Osteoblast (primary cell): ENCODE measurements around the gene ELAVL3. TPM values are rescaled to one million over a fixed set of nuclear protein-coding genes. Genes with fewer than 3 reads are reported as not detected.
A peak's percentile ranks its signal among the peaks of the same experiment; 100 is the strongest.

Source experiments
- DNase-seq: peaks from one replicate; pipeline ENCODE4 v3.0.0; 2011; ENCODE audit warnings: low spot score, mixed read lengths; ENCODE audit not compliant: insufficient read length; ENCODE audit errors: missing footprints
- H2AFZ ChIP-seq: 2 replicates; pipeline ENCODE4 v1.6.0; 2011; ENCODE audit warnings: mild to moderate bottlenecking, low read length
- H3K27ac ChIP-seq: 2 replicates; pipeline ENCODE4 v1.5.1; 2011; ENCODE audit warnings: mild to moderate bottlenecking, low read depth, low read length, moderate library complexity
- H3K27me3 ChIP-seq: 2 replicates; pipeline ENCODE4 v1.6.0; 2012; ENCODE audit warnings: mild to moderate bottlenecking, control low read depth, inconsistent platforms, low read length, moderate library complexity; ENCODE audit not compliant: insufficient read depth
- H3K36me3 ChIP-seq: 2 replicates; pipeline ENCODE4 v1.5.1; 2011; ENCODE audit warnings: mild to moderate bottlenecking, low read length, control low read depth, moderate library complexity; ENCODE audit not compliant: insufficient read depth
- H3K4me1 ChIP-seq: 2 replicates; pipeline ENCODE4 v1.5.1; 2011; ENCODE audit warnings: mild to moderate bottlenecking, low read length, control low read depth, moderate library complexity; ENCODE audit not compliant: insufficient read depth
- H3K4me2 ChIP-seq: 2 replicates; pipeline ENCODE4 v1.6.0; 2011; ENCODE audit warnings: mild to moderate bottlenecking, low read length; ENCODE audit not compliant: insufficient read depth
- H3K4me3 ChIP-seq: fragments of 200-600 bp; sonication (generic); 3 replicates; pipeline ENCODE4 v1.5.1; 2012; ENCODE audit warnings: mild to moderate bottlenecking, low read length, inconsistent platforms; ENCODE audit not compliant: insufficient read depth
- H3K79me2 ChIP-seq: 2 replicates; pipeline ENCODE4 v1.6.0; 2012; ENCODE audit warnings: mild to moderate bottlenecking, low read length, control low read depth, inconsistent platforms; ENCODE audit not compliant: insufficient read depth
- H3K9me3 ChIP-seq: 2 replicates; pipeline ENCODE4 v1.5.1; 2011; ENCODE audit warnings: low read depth, low read length, control low read depth
- H4K20me1 ChIP-seq: 2 replicates; pipeline ENCODE4 v1.6.0; 2012; ENCODE audit warnings: mild to moderate bottlenecking, low read length, control low read depth; ENCODE audit not compliant: insufficient read depth
- CTCF ChIP-seq: IDR thresholded peaks from 2 replicates; pipeline ENCODE4 v1.5.1; 2011; ENCODE audit warnings: mild to moderate bottlenecking, low read depth, low read length, moderate library complexity; ENCODE audit errors: extremely low read depth
- total RNA-seq: library from RNA; depleted of rRNA; stranded (reverse); fragments of >200 nt; gene quantifications from 2 replicates; pipeline ENCODE4 v1.2.3, GENCODE V29; 2012

ELAVL3 gene
- total RNA-seq, 1 donor = 0.72 TPM

GRCh38 chr19:11482384-11483050 lies 1.7 kb upstream of the ELAVL3 start:
- peaks cover 3% of the 10 kb centered on the region for H4K20me1 ChIP-seq
- peak overlapping the region; percentile 59 for H3K4me2 ChIP-seq
- peak; percentile 100 for DNase-seq
- H3K27me3 ChIP-seq = peaks cover 35% of the 10 kb centered on the region
- no peak overlapping the region for H2AFZ ChIP-seq
- peak; percentile 73 for TF ChIP-seq CTCF
- H3K36me3 ChIP-seq = no peaks in the 10 kb centered on the region
- H3K27ac ChIP-seq = no peak overlapping the region
- H3K4me3 ChIP-seq = peak overlapping the region; percentile 64
- H3K9me3 ChIP-seq = no peaks in the 10 kb centered on the region
- no peaks in the 10 kb centered on the region for H3K79me2 ChIP-seq
- peaks cover 7% of the 10 kb centered on the region for H3K4me1 ChIP-seq

- no peaks in the 10 kb centered on the region for H3K79me2 ChIP-seq
- H4K20me1 ChIP-seq = peaks cover 3% of the 10 kb centered on the region
- peak; percentile 100 for DNase-seq
- no peak for TF ChIP-seq CTCF
- peak overlapping the region; percentile 64 for H3K4me3 ChIP-seq
- H2AFZ ChIP-seq = no peak overlapping the region
- H3K9me3 ChIP-seq = no peaks in the 10 kb centered on the region
- H3K4me1 ChIP-seq = peaks cover 7% of the 10 kb centered on the region
- H3K27ac ChIP-seq = no peak overlapping the region
- H3K27me3 ChIP-seq = peaks cover 35% of the 10 kb centered on the region
- no peaks in the 10 kb centered on the region for H3K36me3 ChIP-seq
- peak overlapping the region; percentile 59 for H3K4me2 ChIP-seq
Measured at GRCh38 chr19:11481534-11482383, 913 bp upstream of the ELAVL3 start.

- Histone ChIP-seq H3K36me3 (no peaks in the 10 kb centered on the region), H3K9me3 (no peaks in the 10 kb centered on the region), H4K20me1 (peaks cover 3% of the 10 kb centered on the region), H3K27me3 (peaks cover 35% of the 10 kb centered on the region), H3K4me3 (no peak overlapping the region), H3K27ac (no peak overlapping the region), H3K4me1 (peaks cover 7% of the 10 kb centered on the region), H3K79me2 (no peaks in the 10 kb centered on the region), H2AFZ (no peak overlapping the region), H3K4me2 (no peak overlapping the region)
- no peak for TF ChIP-seq CTCF
- peak; percentile 80 for DNase-seq
Measured at GRCh38 chr19:11479898-11480714, 740 bp downstream of the ELAVL3 start.
